GM19035 (cell line): ENCODE results near the gene GALNT9.
"Not testable (repeated sequence)": the region's sequence is repeated elsewhere in the genome, so short reads cannot be mapped to it uniquely, and the experiment has no call there.

Experiments used
- ATAC-seq: cut with Tn5 transposase; IDR thresholded peaks from one replicate; pipeline ENCODE4 v1.9.1; 2021; ENCODE audit not compliant: unreplicated experiment

GALNT9 gene

GRCh38 chr12:132329036-132329719 lies at the start of gene GALNT9:
GALNT9 (minus strand) TSS chr12:132329589; CDS start chr12:132329203, 386 bp downstream.
- ATAC-seq: no peak

- not testable (repeated sequence) for ATAC-seq
Measured at GRCh38 chr12:132379057-132379456, 49.7 kb upstream of the GALNT9 start.

- ATAC-seq: no peak
Measured at GRCh38 chr12:132377147-132377546, 47.8 kb upstream of the GALNT9 start.

DNA sequence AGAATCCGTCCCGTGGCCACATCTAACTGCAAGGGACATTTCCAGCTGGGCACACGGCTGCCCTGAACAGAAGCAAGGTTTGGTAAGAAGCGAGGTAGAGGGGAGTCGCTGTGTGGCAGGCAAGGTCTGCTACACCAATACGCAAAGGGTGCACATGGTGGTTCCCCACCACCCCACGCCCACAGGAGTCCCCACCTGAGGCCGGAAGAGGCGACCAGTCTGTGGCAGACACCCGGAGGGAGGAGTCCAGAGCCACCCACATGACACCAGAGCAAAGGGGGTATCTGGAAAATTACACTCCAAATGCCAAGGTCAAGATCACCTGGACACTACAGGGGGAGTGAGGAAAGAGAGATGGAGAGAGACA lies 47.1 kb upstream of the GALNT9 start:
- ATAC-seq: no peak

DNA sequence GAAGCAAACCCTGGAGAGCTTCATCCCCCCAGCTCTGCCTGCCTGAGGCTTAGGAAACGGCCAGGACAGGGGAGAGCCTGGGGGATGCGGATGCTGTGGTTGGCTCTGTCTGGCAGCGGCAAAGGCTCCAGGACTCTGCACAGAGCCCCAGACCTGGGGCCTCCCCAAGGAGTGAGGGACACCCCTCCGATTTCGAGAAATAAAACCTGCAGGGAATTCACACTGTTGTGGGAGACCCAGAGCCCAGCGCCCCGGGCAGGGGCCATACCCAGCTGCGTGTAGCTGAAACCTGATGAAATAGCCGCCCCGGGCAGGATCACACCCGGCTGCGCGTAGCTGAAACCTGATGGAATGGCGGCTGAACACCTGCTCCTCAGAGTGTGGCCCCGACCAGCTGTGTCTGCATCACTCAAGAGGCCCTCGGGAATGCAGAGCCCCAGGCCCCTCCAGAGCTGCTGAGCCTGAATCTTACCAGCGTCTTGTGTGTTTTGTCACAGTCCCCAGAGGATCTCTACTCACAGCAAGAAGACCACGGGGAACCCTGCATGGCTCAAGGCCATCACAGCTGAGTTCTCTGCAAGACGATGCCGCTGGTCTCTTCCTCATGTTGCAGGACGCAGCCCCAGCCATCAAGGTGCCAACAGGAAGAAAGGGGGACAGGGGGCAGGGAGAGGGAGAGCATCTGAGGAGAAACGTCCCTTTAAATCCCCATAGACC lies 46.5 kb upstream of the GALNT9 start:
- ATAC-seq: no peak

DNA sequence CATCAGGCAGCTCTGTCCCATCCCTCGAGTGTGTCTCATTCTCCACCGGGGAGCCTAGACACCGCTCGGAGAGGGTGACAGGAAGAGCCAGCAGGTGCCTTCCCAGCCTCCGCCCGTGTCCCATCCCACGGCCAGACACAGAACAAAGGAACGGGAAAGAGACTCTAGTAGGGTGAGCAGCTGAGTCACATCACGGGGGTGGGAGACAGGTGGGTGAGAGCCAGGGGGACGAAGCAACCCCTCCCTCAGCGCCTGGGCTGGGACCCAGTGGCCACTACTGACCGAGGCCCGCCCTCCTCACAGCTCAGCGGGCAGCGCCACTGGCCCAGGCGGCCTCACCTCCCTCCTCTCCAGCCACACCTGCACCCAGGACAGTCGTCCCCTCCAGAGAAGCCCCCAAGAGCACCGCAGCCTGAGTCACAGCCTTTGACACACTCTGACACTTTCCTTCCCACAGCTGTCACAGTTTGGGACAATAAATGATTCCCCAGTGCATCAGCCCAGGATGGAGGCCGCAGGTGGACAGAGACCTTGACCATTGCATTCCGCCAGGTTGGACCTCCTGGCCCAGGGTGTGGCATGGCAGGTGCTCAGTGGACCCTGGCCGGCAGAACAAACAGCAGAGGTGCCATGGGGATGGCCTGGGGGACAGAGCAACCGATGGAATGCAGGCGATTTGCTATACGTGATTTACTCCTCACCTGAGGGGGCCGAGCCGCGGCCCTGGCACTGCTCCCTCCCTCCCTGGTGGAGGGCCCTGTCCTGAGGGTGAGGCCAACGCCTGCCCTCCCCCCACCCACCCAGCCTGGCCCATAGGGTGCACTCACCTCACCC lies 45.4 kb upstream of the GALNT9 start:
- no peak for ATAC-seq

DNA sequence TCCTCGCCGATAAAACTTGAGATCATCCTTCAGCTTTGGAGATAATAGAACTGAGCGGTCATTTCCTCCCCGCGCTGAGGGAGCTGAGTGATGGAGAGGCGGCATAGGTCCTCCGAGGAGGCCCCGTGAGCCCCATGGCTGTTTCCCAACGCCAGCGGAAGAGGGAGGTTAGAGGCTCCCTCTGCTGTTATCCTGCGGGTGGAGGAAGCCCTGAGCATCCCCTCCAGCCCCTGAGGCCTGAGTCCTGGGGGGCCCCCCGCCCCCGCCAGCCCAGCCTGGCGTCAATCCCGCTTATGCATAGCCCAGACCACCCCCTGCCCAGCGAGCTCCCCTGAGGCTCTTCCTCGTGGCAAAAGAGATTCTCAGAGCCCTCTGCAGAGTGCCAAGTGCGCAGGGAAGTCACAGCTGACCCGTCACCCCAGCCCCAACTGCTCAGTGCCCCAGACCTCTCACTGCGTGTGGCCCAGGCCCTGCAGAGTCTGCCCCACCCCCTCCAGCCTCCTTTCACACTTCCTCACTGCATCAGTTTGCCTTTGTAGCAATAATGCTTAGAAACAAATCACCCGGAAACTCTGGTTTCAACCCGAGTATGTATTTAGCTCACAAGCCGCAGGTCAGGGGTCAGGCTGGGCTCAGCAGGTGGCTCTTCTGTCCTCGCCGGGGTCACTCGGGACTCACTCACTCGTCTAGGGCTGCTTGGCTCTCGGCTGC lies 44.7 kb upstream of the GALNT9 start:
- no peak for ATAC-seq

- ATAC-seq: no peak
Measured at GRCh38 chr12:132367852-132368251, 38.5 kb upstream of the GALNT9 start.

GRCh38 chr12:132367071-132367851 lies 37.9 kb upstream of the GALNT9 start:
- ATAC-seq: no peak

DNA sequence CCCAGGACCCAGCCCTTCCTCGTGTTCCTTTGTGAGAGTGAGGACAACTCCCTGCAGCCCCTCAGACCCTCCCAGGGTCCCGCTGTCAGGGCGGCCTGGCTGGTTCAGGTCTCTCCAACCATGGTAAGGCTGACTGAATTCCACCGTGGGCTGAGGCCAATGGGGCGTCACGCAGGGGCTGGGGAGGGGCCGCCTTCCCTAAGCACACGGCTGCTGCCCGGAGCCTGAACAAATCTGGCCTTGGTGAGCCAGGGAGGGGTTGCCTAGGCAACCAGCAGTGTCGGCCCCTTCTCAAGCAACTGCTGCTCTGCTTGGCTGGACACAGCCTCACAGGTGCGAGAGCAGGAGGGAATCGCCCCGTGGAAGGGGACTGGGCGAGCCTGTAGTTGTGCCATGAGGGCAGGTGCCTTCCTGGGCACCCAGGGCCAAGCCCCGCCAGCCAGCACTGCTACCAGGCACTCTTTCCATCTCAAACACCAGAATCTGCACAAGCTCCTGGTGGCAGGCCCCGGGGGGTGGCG lies 37.0 kb upstream of the GALNT9 start:
- no peak for ATAC-seq

- no peak for ATAC-seq
Measured at GRCh38 chr12:132365226-132365625, 35.8 kb upstream of the GALNT9 start.

DNA sequence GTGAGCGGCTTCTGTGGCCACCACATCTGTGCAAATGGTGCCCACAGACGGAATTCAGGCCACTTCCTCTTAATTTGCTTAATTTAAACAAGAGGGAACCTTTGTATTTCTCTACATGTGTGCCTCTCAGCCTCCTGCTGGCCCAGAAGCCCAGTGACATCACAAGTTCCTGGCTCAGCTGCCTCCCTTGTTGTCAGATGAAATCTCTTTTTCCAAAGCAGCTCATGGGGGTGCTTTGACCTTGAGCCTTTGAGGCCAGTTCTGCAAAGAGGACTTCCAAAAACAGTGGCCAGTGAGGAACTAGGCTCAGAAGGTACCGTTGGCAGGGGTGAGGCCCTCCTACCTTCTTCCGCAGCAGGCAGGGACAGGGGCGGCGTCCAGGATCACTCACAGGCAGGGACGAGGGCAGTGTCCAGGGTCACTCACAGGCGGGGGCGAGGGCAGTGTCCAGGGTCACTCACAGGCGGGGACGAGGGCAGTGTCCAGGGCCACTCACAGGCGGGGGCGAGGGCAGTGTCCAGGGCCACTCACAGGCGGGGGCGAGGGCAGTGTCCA lies 35.0 kb upstream of the GALNT9 start:
- no peak for ATAC-seq

DNA sequence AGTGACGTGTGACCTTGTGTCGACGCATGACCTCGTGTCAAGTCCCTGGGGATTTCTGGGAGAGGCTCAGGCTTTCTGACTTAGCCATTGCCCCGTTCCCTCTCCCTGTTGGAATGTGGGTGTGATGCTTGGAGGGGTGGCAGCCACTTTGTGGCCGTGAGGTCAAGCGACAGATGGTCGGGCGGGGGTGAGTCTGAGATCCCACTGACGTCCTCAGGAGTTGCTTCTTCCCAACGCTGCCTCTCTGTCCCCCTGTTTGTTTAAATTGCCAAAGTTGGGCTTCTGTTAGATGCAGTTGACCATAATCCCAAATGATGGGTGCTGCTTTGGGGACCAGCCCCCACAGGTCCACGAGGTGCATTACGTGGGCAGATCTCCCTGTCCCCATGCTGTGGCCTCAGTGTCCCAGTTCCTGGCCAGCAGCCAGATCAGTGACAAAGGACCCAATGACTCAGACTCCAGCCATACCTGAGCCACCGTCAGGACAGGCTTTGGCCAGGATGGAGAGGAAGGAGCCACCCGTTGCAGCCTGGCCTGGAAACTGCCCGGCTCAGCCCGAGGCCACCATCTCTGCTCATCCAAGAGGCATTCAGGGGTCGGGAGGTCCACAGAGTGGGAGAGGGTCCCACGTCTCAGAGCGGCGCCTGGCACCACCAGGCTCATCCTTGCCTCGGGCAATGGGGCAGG lies 34.4 kb upstream of the GALNT9 start:
- ATAC-seq: no peak

- no peak for ATAC-seq
Measured at GRCh38 chr12:132362996-132363660, 33.7 kb upstream of the GALNT9 start.

DNA sequence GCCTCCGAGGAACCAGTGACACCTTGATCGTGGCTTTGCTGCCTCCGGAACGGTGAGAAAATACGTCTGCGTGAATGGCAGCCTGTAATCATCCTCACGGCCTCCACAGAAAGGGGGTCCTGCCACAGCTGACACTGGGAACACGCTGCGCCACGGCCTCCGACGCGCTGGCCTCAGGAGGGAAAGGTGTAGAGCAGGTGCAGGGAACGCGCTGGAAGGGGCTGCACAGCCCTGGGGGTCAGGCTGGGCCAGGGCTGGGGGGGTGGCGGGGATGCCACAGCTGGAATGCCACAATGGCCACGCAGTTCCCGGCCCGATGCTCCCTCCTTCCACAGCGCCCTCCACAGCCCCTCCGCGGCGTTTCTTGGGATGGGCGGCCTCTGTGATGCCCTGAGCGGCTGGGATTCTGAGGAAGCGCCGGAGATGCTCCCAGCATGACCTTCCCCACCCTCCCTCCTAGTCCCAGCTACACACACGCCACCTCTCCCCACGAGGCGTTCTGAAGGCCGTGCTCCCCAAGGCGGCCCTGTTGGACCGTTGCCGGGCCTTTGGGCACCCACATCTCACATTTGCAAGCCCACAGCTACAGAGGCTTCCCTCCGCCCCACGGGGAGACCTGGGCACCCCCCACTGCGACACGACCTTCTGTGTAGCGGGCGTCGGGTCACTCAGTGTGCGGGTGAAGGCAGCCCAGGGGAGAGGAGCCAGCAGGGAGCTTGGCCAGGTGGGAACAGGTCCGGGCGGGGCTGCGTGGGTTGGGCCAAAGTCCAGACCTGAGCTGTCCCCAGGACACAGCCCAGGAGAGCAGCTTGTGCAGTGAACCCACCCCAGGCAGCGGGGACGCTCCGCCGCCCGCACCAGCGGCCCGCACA lies 31.8 kb upstream of the GALNT9 start:
- no peak for ATAC-seq

DNA sequence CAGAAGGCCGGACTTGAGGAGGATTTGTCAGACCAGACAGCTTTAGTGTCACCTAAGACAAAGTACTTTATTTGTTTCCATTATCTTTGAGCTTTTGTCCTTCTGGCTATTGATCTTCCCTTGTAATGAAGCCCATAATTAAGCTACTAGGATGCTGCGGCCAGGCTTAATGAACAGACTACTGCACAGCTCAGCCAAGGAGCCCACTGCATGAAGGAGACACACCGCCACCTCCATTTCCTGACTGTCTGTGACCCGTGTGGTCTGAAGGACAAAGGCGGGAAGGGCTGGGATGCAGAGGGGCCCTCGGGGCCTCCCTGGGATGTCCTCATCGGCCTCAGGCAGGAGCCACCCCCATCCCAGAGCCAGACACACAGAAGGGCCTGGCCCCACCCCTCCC lies 31.0 kb upstream of the GALNT9 start:
- ATAC-seq: no peak

DNA sequence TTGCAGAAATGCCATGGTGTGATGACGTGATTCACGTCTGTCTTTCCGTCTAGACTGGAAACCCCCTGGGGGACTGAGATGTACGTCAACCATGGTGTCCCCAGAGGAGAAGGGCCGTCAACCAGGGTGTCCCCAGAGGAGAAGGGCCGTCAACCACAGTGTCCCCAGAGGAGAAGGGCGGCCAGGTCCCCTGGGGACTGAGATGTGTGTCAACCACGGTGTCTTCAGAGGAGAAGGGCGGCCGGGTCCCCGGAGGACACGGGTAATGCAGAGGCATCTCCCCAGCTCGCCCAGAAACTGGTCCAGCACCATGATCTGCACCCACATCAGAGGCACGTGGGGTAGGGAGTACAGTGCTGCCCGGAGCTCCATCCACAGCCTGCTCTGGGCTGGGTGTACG lies 30.6 kb upstream of the GALNT9 start:
- ATAC-seq: no peak

- ATAC-seq: no peak
Measured at GRCh38 chr12:132359551-132359950, 30.2 kb upstream of the GALNT9 start.
